GM19324 (cell line): ENCODE results near the gene NUF2.

ENCODE experiments used
- ATAC-seq: cut with Tn5 transposase; IDR thresholded peaks from one replicate; pipeline ENCODE4 v1.9.1; 2021; ENCODE audit warnings: mild to moderate bottlenecking, moderate library complexity; ENCODE audit not compliant: unreplicated experiment, low FRiP score

Gene NUF2

GRCh38 chr1:163399001-163399400 lies 77.2 kb downstream of the NUF2 start:
- no peak for ATAC-seq

DNA sequence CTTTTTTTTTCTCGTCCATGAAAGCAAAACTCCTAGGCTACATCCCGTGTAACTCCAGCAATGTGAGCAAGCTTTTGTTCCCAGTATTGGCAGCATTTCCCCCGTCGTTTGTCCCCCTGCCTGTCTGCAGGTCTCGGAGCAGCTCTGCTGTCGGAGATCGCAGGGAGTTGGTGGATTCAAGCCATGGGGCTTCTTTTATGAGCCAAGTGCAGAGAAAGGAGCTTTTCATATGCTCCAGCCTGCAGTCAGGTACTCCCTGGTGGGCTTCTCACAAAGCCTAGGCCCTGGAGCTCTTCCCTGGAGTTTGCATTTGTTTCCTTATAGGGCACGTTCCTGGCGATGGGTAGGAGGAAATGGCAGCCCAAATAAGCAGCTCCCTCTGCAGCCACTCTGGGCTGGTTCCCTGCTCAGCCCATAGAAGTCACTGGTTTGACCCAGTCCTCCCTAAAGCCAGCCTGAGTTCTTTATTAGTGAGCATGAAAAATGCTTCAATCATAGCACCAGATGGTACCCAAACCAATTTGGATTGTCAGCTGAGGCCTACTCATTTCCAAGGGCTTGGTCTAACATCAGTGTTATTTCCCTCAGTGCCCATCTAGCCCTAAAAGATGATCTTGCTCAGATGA lies 78.3 kb downstream of the NUF2 start:
- ATAC-seq: no peak

DNA sequence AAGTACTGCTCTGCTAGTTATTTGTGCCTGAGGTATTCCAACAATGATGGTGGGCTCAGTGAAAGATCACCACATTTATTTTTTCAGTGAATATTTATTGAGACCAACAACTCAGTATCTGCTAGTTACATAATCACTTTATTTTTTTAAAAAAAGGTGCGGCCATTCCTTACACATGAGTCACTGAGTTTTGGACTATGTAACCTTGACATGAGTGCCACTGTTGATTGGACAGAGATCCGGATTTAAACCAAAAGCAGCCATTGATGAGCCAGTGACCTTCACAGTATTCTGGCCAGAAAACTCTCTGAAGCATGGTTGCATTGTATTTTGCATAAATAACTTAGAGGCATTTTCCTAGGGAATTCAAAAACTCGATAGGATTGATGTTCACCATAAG lies 79.5 kb downstream of the NUF2 start:
- ATAC-seq: no peak
